ENCODE data around the gene CARS1.

Gene CARS1

DNA sequence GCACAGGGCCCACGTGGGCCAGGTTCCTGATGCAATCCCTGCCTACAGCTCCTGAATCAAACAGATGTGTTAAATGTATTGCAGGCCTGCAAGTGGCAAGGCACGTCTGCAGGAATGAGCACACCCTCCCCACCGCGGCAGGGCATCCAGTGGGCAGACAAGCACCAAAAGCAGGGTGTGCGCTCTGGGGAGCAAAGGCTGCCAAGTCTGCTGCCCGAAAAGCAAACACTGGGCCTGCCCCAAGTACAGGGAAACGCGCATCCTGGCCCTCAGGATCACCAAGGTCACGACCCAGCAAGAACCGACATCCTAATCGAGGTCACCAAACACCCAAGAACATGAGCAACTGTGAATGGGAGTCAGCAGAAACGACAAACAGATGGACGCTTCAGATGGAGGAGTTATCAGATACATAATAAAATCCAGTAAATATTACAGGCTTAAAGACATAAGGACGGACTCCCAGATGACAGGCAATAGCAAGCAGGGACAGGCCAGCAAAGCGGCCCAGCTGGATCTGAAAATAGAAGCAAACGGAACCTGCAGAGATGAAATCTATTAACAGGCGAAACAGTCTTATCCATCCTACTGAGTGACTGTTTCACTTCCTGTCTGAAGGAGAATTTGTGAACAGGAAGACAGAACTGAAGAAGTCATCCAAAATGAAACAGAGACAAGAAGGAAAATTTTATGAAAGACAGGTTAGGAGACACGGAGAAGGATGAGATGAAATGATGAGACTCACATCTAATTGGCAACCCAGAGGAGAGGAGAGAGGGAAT lies 26.7 kb downstream of the CARS1 start:
- TF ChIP-seq POLR2AphosphoS5 (IDR thresholded peaks at IDR 0.05; ENCODE audit: low read depth, low read length) (no peak), SIN3A (IDR thresholded peaks at IDR 0.05; ENCODE audit: borderline replicate concordance, insufficient read depth, low read length) (no peak), TAF1 (IDR thresholded peaks at IDR 0.05; ENCODE audit: borderline replicate concordance, insufficient read depth, low read length) (no peak), FOXP2 (optimal IDR thresholded peaks at IDR 0.05; ENCODE audit: borderline replicate concordance, extremely low read depth, extremely low read length, insufficient read depth) (no peak)
- TF ChIP-seq, protein P1, sequence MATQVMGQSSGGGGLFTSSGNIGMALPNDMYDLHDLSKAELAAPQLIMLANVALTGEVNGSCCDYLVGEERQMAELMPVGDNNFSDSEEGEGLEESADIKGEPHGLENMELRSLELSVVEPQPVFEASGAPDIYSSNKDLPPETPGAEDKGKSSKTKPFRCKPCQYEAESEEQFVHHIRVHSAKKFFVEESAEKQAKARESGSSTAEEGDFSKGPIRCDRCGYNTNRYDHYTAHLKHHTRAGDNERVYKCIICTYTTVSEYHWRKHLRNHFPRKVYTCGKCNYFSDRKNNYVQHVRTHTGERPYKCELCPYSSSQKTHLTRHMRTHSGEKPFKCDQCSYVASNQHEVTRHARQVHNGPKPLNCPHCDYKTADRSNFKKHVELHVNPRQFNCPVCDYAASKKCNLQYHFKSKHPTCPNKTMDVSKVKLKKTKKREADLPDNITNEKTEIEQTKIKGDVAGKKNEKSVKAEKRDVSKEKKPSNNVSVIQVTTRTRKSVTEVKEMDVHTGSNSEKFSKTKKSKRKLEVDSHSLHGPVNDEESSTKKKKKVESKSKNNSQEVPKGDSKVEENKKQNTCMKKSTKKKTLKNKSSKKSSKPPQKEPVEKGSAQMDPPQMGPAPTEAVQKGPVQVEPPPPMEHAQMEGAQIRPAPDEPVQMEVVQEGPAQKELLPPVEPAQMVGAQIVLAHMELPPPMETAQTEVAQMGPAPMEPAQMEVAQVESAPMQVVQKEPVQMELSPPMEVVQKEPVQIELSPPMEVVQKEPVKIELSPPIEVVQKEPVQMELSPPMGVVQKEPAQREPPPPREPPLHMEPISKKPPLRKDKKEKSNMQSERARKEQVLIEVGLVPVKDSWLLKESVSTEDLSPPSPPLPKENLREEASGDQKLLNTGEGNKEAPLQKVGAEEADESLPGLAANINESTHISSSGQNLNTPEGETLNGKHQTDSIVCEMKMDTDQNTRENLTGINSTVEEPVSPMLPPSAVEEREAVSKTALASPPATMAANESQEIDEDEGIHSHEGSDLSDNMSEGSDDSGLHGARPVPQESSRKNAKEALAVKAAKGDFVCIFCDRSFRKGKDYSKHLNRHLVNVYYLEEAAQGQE (IDR thresholded peaks at IDR 0.05; ENCODE audit: insufficient read depth in 1 of 2, low read depth in 2 of 2, low read length in 2 of 2), result no peak

DNA sequence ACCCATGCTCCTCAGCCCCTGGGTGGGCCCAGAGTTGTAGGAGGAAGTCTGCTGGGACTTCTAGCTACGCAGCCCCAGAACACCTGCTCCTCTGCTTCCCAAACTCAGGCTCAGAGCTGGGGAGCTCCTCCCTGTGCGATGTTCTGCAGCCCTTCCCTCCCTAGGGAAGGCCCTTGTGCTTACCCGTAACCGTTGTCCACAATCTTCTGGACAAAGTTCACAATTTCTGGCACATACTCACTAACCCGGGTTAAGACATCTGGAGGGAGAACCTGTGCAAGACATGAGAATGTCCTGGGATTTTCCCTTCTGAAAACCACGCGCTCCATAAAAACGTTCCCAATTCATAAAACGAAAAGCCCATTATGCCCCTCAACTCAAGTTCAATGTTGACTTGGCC lies 28.4 kb downstream of the CARS1 start:
- no peak for TF ChIP-seq FOXP2 (optimal IDR thresholded peaks at IDR 0.05; ENCODE audit: borderline replicate concordance, extremely low read depth, extremely low read length, insufficient read depth)
- no peak for TF ChIP-seq TAF1 (IDR thresholded peaks at IDR 0.05; ENCODE audit: borderline replicate concordance, insufficient read depth, low read length)
- TF ChIP-seq SIN3A (IDR thresholded peaks at IDR 0.05; ENCODE audit: borderline replicate concordance, insufficient read depth, low read length), result no peak
- TF ChIP-seq, protein P1 (IDR thresholded peaks at IDR 0.05; ENCODE audit: insufficient read depth in 1 of 2, low read depth in 2 of 2, low read length in 2 of 2), result no peak
- no peak for TF ChIP-seq POLR2AphosphoS5 (IDR thresholded peaks at IDR 0.05; ENCODE audit: low read depth, low read length)

DNA sequence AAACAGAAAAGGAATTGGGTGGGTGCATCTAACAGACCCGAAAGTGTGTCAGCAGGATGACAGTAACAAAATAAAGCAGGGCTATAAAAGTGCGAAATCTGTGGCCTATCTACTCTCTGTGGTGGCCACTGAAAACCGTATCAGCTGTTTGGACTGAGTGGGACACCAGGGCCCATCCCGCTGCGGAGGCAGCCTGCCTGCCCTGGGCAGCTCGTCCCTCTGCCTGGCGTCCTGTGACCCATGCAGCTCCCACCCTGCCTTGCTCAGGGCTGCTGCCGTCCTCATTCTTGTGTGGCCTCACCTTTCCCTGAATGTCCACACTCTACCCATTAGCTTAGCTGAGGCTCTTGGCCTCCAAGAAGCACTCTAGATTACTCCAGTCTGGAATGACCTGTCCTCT lies 30.4 kb downstream of the CARS1 start:
- TF ChIP-seq SIN3A (IDR thresholded peaks at IDR 0.05; ENCODE audit: borderline replicate concordance, insufficient read depth, low read length) (no peak), TAF1 (IDR thresholded peaks at IDR 0.05; ENCODE audit: borderline replicate concordance, insufficient read depth, low read length) (no peak), FOXP2 (optimal IDR thresholded peaks at IDR 0.05; ENCODE audit: borderline replicate concordance, extremely low read depth, extremely low read length, insufficient read depth) (no peak), POLR2AphosphoS5 (IDR thresholded peaks at IDR 0.05; ENCODE audit: low read depth, low read length) (no peak)
- TF ChIP-seq, protein P1 (IDR thresholded peaks at IDR 0.05; ENCODE audit: insufficient read depth in 1 of 2, low read depth in 2 of 2, low read length in 2 of 2), result no peak

DNA sequence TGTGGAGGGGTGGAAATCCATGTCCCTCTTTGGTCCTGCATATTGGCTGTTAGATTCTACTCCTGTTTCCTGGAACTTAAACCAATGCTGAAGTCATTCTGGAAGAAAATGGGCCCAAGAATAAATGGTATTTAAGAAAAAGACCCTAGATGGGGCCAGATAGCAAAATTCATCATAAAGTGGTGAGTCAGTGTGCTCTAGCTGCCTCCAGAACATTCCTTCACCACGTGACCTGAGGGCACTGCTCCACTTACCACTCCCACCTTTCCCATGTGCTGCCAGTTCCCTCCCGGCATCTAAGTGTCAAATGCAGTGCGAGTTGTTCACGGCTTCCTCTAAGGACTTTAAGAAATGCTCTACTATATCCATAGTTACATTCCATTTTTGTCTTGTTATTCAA lies 34.2 kb downstream of the CARS1 start:
- no peak for TF ChIP-seq FOXP2 (optimal IDR thresholded peaks at IDR 0.05; ENCODE audit: borderline replicate concordance, extremely low read depth, extremely low read length, insufficient read depth)
- TF ChIP-seq, protein P1 (IDR thresholded peaks at IDR 0.05; ENCODE audit: insufficient read depth in 1 of 2, low read depth in 2 of 2, low read length in 2 of 2), result no peak
- no peak for TF ChIP-seq TAF1 (IDR thresholded peaks at IDR 0.05; ENCODE audit: borderline replicate concordance, insufficient read depth, low read length)
- TF ChIP-seq POLR2AphosphoS5 (IDR thresholded peaks at IDR 0.05; ENCODE audit: low read depth, low read length), result no peak
- TF ChIP-seq SIN3A (IDR thresholded peaks at IDR 0.05; ENCODE audit: borderline replicate concordance, insufficient read depth, low read length), result no peak
